HAP-1 (cell line): ENCODE data around the gene HLCS.

Experiments
- DNase-seq, 2 experiments: peaks; one replicate each; pipeline ENCODE4 v3.0.0-alpha.2; 2016 to 2020; ENCODE audit warnings: low spot score in 2 of 2
- H3K27me3 ChIP-seq: fragments of 250-450 bp; sonication (Bioruptor Pico); 2 replicates; pipeline ENCODE4 v1.5.1; 2020; ENCODE audit warnings: low read depth, mild to moderate bottlenecking, moderate library complexity
- H3K36me3 ChIP-seq: fragments of 250-450 bp; sonication (Bioruptor Pico); replicated peaks from 2 replicates; pipeline ENCODE4 v1.5.1; 2020; ENCODE audit warnings: mild to moderate bottlenecking
- H3K4me1 ChIP-seq: fragments of 250-450 bp; sonication (Bioruptor Pico); 2 replicates; pipeline ENCODE4 v1.5.1; 2020; ENCODE audit warnings: mild to moderate bottlenecking
- H3K4me3 ChIP-seq: fragments of 250-450 bp; sonication (Bioruptor Pico); 2 replicates; pipeline ENCODE4 v1.5.1; 2020; ENCODE audit warnings: mild to moderate bottlenecking, moderate library complexity
- H3K9me3 ChIP-seq: fragments of 250-450 bp; sonication (Bioruptor Pico); 2 replicates; pipeline ENCODE4 v1.5.1; 2020; ENCODE audit warnings: mild to moderate bottlenecking, moderate library complexity
- in situ Hi-C: fragments of 300-500 bp; cut with MboI; formaldehyde crosslinking; loops from 3 replicates; pipeline ENCODE4 v1.14.3; 2020; ENCODE audit warnings: low sequenced_read_pairs, inconsistent platforms, mixed read lengths

Gene HLCS

GRCh38 chr21:36908260-36908908 is 58.1 kb downstream of the HLCS start:
- no peak overlapping the region for H3K4me3 ChIP-seq
- no peak for DNase-seq
- peaks cover 9% of the 10 kb centered on the region; the same call in 1 of the 2 replicates for H3K4me1 ChIP-seq
- H3K9me3 ChIP-seq = no peaks in the 10 kb centered on the region
- no peaks in the 10 kb centered on the region for H3K36me3 ChIP-seq
- no peaks in the 10 kb centered on the region for H3K27me3 ChIP-seq
- in situ Hi-C loops = no loop called here

- Histone ChIP-seq H3K4me3 (no peak overlapping the region), H3K36me3 (no peaks in the 10 kb centered on the region), H3K27me3 (no peaks in the 10 kb centered on the region), H3K9me3 (no peaks in the 10 kb centered on the region), H3K4me1 (peaks cover 9% of the 10 kb centered on the region; the same call in 1 of the 2 replicates)
- in situ Hi-C loops = no loop called here
- no peak for DNase-seq
These were observed 62.3 kb downstream of the HLCS start for GRCh38 chr21:36904093-36904666.

DNA sequence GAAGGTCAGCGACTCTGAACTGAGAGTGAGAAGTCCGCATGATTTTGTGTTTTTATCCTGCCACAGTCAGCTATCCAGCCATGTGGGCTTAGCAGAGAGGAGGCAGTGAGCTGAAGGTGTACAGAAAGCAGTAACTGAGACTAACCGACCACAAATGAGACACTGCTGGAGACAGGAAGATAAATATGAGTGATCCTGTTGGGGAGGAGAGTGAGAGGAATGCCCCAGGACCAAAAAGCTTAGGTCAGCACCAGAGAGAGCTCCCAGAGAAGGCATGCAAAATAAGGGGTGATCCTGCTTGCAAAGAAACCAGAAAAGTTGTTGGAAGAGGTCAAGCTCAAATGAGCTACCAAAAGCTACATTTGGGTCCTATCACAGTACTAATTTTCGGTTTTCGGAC is 63.7 kb downstream of the HLCS start:
- Histone ChIP-seq H3K4me1 (peaks cover 9% of the 10 kb centered on the region; the same call in 1 of the 2 replicates), H3K4me3 (no peak overlapping the region), H3K9me3 (no peaks in the 10 kb centered on the region), H3K36me3 (no peaks in the 10 kb centered on the region), H3K27me3 (no peaks in the 10 kb centered on the region)
- in situ Hi-C loops = no loop called here
- no peak for DNase-seq

DNA sequence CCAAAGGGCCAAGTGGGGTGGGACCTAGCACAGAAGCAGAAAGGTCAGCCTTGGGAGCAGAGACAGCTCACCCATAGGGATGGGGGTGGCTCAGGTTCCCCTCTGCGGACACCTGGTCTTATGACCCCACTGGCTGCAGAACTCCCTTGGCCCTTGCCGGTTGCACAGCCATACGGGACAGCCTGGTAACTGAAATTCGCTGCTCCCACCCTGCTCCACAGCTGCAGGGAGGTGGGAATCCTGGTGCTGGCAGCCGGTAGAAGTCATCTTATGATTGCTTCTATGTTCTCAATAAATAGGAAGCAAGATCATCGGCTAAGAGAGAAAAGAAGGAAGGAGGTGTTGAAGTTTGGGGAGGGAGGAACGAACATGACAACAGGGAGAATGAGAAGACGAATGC is 64.1 kb downstream of the HLCS start:
- DNase-seq = no peak

GRCh38 chr21:36901575-36901974 is 64.9 kb downstream of the HLCS start:
- H3K9me3 ChIP-seq = no peaks in the 10 kb centered on the region
- in situ Hi-C loops = no loop called here
- no peak for DNase-seq
- H3K4me1 ChIP-seq = peaks cover 9% of the 10 kb centered on the region; the same call in 1 of the 2 replicates
- H3K4me3 ChIP-seq = no peak overlapping the region
- no peaks in the 10 kb centered on the region for H3K27me3 ChIP-seq
- H3K36me3 ChIP-seq = no peaks in the 10 kb centered on the region

More for the DNA sequence above, 64.1 kb downstream of the HLCS start:
- in situ Hi-C loops = no loop called here
- Histone ChIP-seq H3K27me3 (no peaks in the 10 kb centered on the region), H3K4me1 (peaks cover 9% of the 10 kb centered on the region; the same call in 1 of the 2 replicates), H3K36me3 (no peaks in the 10 kb centered on the region), H3K9me3 (no peaks in the 10 kb centered on the region), H3K4me3 (no peak overlapping the region)

DNA sequence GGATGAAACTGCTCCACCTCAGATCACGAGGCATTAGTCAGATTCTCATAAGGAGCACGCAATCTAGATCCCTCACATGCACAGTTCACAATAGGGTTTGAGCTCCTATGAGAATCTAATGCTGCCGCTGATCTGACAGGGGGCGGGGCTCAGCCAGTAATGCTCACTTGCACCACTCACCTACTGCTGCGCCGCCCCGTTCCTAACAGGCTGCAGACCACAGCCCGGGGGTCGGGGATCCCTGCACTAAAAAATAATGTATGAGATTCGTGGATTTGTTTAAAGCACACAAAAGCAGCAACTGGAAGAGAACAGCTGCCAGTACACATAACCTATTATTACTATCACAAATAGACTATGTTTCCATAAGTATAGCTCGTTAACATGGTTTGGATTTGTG is 72.9 kb downstream of the HLCS start:
- Histone ChIP-seq H3K4me1 (no peaks in the 10 kb centered on the region), H3K36me3 (no peaks in the 10 kb centered on the region), H3K4me3 (no peak overlapping the region), H3K9me3 (no peaks in the 10 kb centered on the region), H3K27me3 (no peaks in the 10 kb centered on the region)
- in situ Hi-C loops = no loop called here
- no peak for DNase-seq

- H3K9me3 ChIP-seq = no peaks in the 10 kb centered on the region
- no peak overlapping the region for H3K4me3 ChIP-seq
- H3K36me3 ChIP-seq = no peaks in the 10 kb centered on the region
- DNase-seq = no peak
- H3K4me1 ChIP-seq = no peaks in the 10 kb centered on the region
- in situ Hi-C loops = no loop called here
- H3K27me3 ChIP-seq = no peaks in the 10 kb centered on the region
These were observed 74.3 kb downstream of the HLCS start for GRCh38 chr21:36892201-36892600.

DNA sequence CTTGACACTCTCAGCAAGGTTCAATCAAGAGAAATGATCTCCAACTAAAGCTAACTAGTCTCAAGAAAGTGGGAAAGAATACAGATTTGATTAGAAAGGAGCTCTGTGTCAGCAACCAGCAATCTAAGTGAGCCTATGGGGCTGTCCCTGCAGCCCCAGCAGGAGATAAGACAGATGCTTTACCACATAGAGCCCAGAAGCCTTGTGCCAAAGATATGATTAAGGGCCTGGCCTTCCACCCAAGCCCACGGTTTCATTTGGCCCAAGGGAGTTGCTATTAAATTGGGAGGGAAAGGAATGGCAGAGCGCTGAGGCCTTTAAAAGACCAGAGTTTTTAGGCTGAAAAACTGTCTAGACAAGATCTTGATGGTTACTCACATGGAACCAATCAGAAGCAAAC is 74.8 kb downstream of the HLCS start:
- H3K4me3 ChIP-seq = no peak overlapping the region
- H3K9me3 ChIP-seq = no peaks in the 10 kb centered on the region
- no peaks in the 10 kb centered on the region for H3K4me1 ChIP-seq
- in situ Hi-C loops = no loop called here
- no peak for DNase-seq
- H3K27me3 ChIP-seq = no peaks in the 10 kb centered on the region
- no peaks in the 10 kb centered on the region for H3K36me3 ChIP-seq

- no peak for DNase-seq
- in situ Hi-C loops = no loop called here
- Histone ChIP-seq H3K36me3 (no peaks in the 10 kb centered on the region), H3K4me1 (no peaks in the 10 kb centered on the region), H3K4me3 (no peak overlapping the region), H3K9me3 (no peaks in the 10 kb centered on the region), H3K27me3 (no peaks in the 10 kb centered on the region)
These were observed 75.3 kb downstream of the HLCS start for GRCh38 chr21:36891121-36891520.

- Histone ChIP-seq H3K4me1 (no peaks in the 10 kb centered on the region), H3K4me3 (no peak overlapping the region), H3K36me3 (no peaks in the 10 kb centered on the region), H3K27me3 (no peaks in the 10 kb centered on the region), H3K9me3 (no peaks in the 10 kb centered on the region)
- in situ Hi-C loops = no loop called here
- no peak for DNase-seq
These were observed 76.4 kb downstream of the HLCS start for GRCh38 chr21:36890086-36890485.

GRCh38 chr21:36889401-36889800 is 77.1 kb downstream of the HLCS start:
- Histone ChIP-seq H3K4me1 (no peaks in the 10 kb centered on the region), H3K4me3 (no peak overlapping the region), H3K9me3 (no peaks in the 10 kb centered on the region), H3K27me3 (no peaks in the 10 kb centered on the region), H3K36me3 (no peaks in the 10 kb centered on the region)
- no peak for DNase-seq
- in situ Hi-C loops = no loop called here

DNA sequence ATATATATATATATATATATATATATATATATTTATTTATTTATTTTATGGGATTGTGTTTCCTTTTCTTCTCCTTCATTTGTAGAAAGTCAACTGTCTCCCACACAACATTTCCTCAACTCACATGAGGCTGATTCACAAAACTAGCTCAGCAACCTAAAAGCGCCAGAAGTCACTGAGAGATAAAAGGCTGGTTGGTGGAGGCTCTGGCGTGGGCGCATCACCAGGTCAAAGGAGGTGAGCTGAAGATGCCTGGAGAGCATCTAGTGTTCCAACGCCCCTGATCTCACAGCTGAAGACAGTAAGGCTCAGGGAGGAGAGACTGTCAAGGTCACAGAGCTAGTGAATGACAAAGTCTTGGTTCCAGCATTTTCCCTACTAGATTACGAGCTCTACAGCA is 78.0 kb downstream of the HLCS start:
- Histone ChIP-seq H3K9me3 (no peaks in the 10 kb centered on the region), H3K4me1 (no peaks in the 10 kb centered on the region), H3K36me3 (no peaks in the 10 kb centered on the region), H3K27me3 (no peaks in the 10 kb centered on the region), H3K4me3 (no peak overlapping the region)
- in situ Hi-C loops = no loop called here
- no peak for DNase-seq

DNA sequence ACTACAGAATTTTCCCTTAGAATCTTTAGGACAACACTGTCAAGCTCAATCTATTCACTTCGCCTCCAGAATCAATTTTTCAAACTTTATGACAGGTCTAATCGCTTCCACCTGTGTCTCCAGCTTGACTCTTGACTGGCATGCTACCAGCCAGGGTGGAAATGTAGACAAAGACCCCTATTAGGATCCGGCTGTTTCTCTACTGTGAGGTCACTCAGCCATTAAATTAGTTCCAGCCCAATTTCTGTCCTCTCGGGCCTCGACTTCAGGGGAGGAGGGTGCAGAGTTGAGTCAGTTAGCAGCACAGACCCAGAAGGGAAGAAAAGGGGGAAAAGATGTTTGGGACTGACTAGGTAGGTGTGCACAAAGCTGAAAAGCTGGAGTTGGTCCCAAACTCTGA is 78.5 kb downstream of the HLCS start:
- peak; percentile 10 to 32 for DNase-seq
- Histone ChIP-seq H3K4me1 (no peaks in the 10 kb centered on the region), H3K9me3 (no peaks in the 10 kb centered on the region), H3K36me3 (no peaks in the 10 kb centered on the region), H3K27me3 (no peaks in the 10 kb centered on the region), H3K4me3 (no peak overlapping the region)
- in situ Hi-C loops = no loop called here

- no peak for DNase-seq
- H3K9me3 ChIP-seq = no peaks in the 10 kb centered on the region
- H3K36me3 ChIP-seq = no peaks in the 10 kb centered on the region
- no peaks in the 10 kb centered on the region for H3K4me1 ChIP-seq
- no peaks in the 10 kb centered on the region for H3K27me3 ChIP-seq
- H3K4me3 ChIP-seq = no peak overlapping the region
- in situ Hi-C loops = no loop called here
These were observed 82.7 kb downstream of the HLCS start for GRCh38 chr21:36883532-36884486.
